ENCODE measurements around the gene KRT77.

Gene KRT77

GRCh38 chr12:52650520-52651081 is 52.7 kb downstream of the KRT77 start:
- no peak for DNase-seq

GRCh38 chr12:52649066-52649465 is 54.3 kb downstream of the KRT77 start:
- DNase-seq, result no peak

GRCh38 chr12:52648012-52648550 is 55.2 kb downstream of the KRT77 start:
- DNase-seq, result no peak

GRCh38 chr12:52647601-52648000 is 55.7 kb downstream of the KRT77 start:
- DNase-seq, result no peak

- DNase-seq, result no peak
These were observed 56.7 kb downstream of the KRT77 start for GRCh38 chr12:52646613-52647012.

- no peak for DNase-seq
These were observed 57.3 kb downstream of the KRT77 start for GRCh38 chr12:52645982-52646381.

- DNase-seq, result no peak
These were observed 58.1 kb downstream of the KRT77 start for GRCh38 chr12:52645120-52645761.

- no peak for DNase-seq
These were observed 59.3 kb downstream of the KRT77 start for GRCh38 chr12:52644078-52644415.

- DNase-seq, result no peak
These were observed 59.9 kb downstream of the KRT77 start for GRCh38 chr12:52643233-52644077.

- no peak for DNase-seq
These were observed 61.9 kb downstream of the KRT77 start for GRCh38 chr12:52641468-52641867.

Measured in stimulated activated naive CD4-positive, alpha-beta T cell treated with Interleukin-2 at 50 U/mL for 16 hours (primary cell).